Uterus (tissue), 4 donors: Measurements from ENCODE around the gene AKAP12. TPM values are rescaled to one million over a fixed set of nuclear protein-coding genes. Genes with fewer than 3 reads are reported as not detected.

Source experiments
- DNase-seq, 2 donors: peaks; one replicate each; pipeline ENCODE4 v3.0.0-alpha.2; 2019 to 2020
- H3K27ac ChIP-seq, 2 donors: fragments of 200-600 bp; sonication (generic); 1 replicate in 1 of 2; 2 replicates in 1 of 2; pipeline ENCODE4 v1.5.1; 2016 to 2018
- H3K27me3 ChIP-seq, 2 donors: fragments of 200-600 bp; sonication (generic); one replicate each; pipeline ENCODE4 v1.5.1; 2018 to 2019; ENCODE audit warnings: control low read depth in 1 of 2
- H3K36me3 ChIP-seq, 2 donors: fragments of 200-600 bp; sonication (generic); one replicate each; pipeline ENCODE4 v1.5.1; 2019; ENCODE audit warnings: control low read depth in 1 of 2
- H3K4me1 ChIP-seq, 2 donors: fragments of 200-600 bp; sonication (generic); one replicate each; pipeline ENCODE4 v1.5.1; 2018 to 2019; ENCODE audit warnings: control low read depth in 1 of 2
- H3K4me3 ChIP-seq, 2 donors: fragments of 200-600 bp; sonication (generic); 1 replicate in 1 of 2; 2 replicates in 1 of 2; pipeline ENCODE4 v1.5.1; 2018 to 2019; ENCODE audit warnings: mild to moderate bottlenecking in 1 of 2
- H3K9me3 ChIP-seq, 2 donors: fragments of 200-600 bp; sonication (generic); one replicate each; pipeline ENCODE4 v1.5.1; 2019; ENCODE audit warnings: control low read depth in 1 of 2
- POLR2A ChIP-seq, 2 donors: fragments of 450-650 bp; IDR thresholded peaks; one replicate each; pipeline ENCODE4 v1.6.1; 2016; ENCODE audit warnings: antibody characterized with exemption in 2 of 2, mild to moderate bottlenecking in 1 of 2, moderate library complexity in 1 of 2
- intact Hi-C: fragments of 100-400 bp; cut with DNase I; formaldehyde crosslinking; loops from one replicate; pipeline ENCODE4 v1.15.1; 2023; ENCODE audit warnings: low total_unique reads
- total RNA-seq, 4 donors: library from RNA; depleted of rRNA in 3 of 4; stranded (reverse); fragments of >200 nt in 3 of 4; gene quantifications; one replicate each; pipeline versions ENCODE4 v1.1.0 to v1.2.4, GENCODE V29; 2014 to 2023
- TF ChIP-seq, protein P1 (sequence below), 4 experiments: fragments of 200-600 bp in 2 of 4; fragments of 450-650 bp in 2 of 4; sonication (generic) in 2 of 4; IDR thresholded peaks; one replicate each; pipeline ENCODE4 v1.5.1; 2016 to 2019; ENCODE audit warnings: antibody characterized with exemption in 4 of 4, mild to moderate bottlenecking in 2 of 4, moderate library complexity in 1 of 4
- donor health status: DM: yes; HTN: yes; CAD: no.

Gene AKAP12
- total RNA-seq, 4 donors from 2014 or later, result 47.6 to 218 (median 70.2) TPM

DNA sequence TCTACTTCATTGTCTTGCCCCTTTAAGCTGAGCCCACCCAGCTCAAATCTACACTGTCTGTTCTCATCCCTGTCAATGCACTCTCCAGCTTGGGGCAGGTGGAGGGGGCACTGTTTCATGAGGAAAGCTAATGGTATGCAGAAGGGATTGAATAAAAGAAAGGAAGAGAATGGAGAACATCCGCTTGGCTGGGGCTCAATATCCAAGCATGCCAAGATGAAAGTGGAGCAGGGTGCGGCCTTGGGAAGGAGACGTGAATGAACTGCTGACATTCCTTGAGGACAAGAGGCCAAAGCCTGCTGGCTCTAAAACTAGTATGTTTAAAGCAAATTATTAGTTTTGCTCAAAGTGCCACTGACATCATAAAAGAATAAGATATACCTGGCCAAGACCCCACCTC lies 24.2 kb downstream of the AKAP12 start:
- Histone ChIP-seq H3K36me3 (no peaks in the 10 kb centered on the region), H3K9me3 (no peaks in the 10 kb centered on the region), H3K27ac (no peak overlapping the region), H3K4me1 (no peaks in the 10 kb centered on the region), H3K27me3 (no peaks in the 10 kb centered on the region), H3K4me3 (no peak overlapping the region)
- intact Hi-C loops, result no loop called here
- peak; percentile 34 to 58 for DNase-seq
- TF ChIP-seq, protein P1, sequence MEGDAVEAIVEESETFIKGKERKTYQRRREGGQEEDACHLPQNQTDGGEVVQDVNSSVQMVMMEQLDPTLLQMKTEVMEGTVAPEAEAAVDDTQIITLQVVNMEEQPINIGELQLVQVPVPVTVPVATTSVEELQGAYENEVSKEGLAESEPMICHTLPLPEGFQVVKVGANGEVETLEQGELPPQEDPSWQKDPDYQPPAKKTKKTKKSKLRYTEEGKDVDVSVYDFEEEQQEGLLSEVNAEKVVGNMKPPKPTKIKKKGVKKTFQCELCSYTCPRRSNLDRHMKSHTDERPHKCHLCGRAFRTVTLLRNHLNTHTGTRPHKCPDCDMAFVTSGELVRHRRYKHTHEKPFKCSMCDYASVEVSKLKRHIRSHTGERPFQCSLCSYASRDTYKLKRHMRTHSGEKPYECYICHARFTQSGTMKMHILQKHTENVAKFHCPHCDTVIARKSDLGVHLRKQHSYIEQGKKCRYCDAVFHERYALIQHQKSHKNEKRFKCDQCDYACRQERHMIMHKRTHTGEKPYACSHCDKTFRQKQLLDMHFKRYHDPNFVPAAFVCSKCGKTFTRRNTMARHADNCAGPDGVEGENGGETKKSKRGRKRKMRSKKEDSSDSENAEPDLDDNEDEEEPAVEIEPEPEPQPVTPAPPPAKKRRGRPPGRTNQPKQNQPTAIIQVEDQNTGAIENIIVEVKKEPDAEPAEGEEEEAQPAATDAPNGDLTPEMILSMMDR (IDR thresholded peaks at IDR 0.05), result no peak
- TF ChIP-seq POLR2A (IDR thresholded peaks at IDR 0.05), result no peak

DNA sequence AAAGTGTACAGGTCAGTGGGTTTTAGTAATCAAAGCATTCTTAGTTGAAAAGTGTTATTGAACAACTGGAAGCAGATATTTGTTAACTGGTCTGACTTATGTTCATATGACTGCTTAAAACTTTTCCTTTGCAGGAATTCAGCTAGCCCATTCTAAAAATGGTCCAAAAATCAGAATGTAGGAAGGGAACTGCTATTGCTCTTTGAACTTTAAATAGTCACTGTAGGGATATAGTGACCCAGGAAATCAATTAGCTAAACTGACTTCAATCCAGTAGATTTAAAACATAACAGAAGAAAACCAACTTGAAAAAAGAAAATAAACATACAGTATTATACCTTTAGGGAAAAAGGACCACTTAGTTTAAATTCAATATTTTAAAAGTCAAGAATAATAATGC lies 25.5 kb downstream of the AKAP12 start:
- no peaks in the 10 kb centered on the region for H3K4me1 ChIP-seq
- H3K4me3 ChIP-seq, result no peak overlapping the region
- intact Hi-C loops, result no loop called here
- peak overlapping the region in 1 of 2 donors; percentile 2 for H3K27ac ChIP-seq
- TF ChIP-seq, protein P1 (IDR thresholded peaks at IDR 0.05), result no peak
- TF ChIP-seq POLR2A (IDR thresholded peaks at IDR 0.05), result no peak
- DNase-seq, result no peak
- H3K27me3 ChIP-seq, result no peaks in the 10 kb centered on the region
- no peaks in the 10 kb centered on the region for H3K9me3 ChIP-seq
- H3K36me3 ChIP-seq, result no peaks in the 10 kb centered on the region

DNA sequence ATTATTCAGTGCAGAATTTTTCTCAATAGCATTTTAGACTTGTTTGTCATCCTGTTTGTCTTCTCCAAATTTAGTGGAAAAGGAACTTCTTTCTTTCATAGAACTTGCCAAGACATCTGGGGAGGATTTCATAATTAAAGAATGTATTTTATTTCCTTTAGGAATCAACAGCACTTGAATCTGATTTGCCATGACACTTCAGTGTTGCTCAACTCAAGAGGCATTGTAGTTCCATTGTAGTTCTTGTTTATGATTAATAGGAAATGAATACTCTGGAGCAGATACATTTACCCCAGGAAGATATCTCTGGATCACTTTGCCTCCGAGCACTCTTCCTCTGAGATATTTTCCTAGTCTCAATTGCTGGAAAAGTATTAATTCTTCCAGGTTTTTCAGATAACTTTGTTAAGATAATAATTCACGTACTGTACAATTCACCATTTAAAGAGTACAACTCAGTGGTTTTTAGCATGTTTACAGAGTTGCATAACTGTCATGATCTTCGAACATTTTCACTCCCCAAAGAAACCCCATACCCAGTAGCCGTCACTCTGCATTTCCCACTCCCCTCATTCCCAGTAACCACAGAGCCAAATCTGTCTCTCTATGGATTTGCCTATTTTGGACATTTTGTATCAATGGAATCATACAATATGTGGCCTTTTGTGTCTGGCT lies 29.7 kb downstream of the AKAP12 start:
- no peaks in the 10 kb centered on the region for H3K36me3 ChIP-seq
- H3K4me3 ChIP-seq, result no peak overlapping the region
- no peaks in the 10 kb centered on the region for H3K4me1 ChIP-seq
- no peaks in the 10 kb centered on the region for H3K9me3 ChIP-seq
- no peaks in the 10 kb centered on the region for H3K27me3 ChIP-seq
- DNase-seq, result no peak
- peak overlapping the region in 1 of 2 donors; percentile 35 for H3K27ac ChIP-seq
- intact Hi-C loops, result no loop called here
- TF ChIP-seq, protein P1 (IDR thresholded peaks at IDR 0.05), result no peak
- no peak for TF ChIP-seq POLR2A (IDR thresholded peaks at IDR 0.05)

DNA sequence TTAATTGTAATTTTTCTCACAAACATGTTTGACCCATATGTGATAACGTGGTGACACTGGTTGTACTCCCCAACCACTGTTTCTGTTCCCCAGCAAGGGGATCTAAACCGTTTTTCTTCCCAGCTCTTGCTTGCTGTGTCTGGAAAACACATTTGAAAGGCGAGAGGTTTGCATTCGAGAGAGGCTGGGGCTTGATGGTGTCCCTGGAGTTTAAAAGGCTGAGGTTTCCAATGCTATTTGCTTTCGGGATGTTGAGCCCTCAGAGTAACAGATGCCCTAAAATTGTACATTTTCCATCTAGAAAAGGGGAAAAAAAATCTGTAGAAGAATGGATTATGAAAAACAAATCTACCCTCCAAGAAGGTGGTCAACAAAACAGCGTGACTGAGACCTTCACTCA lies 35.4 kb downstream of the AKAP12 start:
- Histone ChIP-seq H3K27me3 (no peaks in the 10 kb centered on the region), H3K4me3 (no peak overlapping the region), H3K36me3 (no peaks in the 10 kb centered on the region), H3K27ac (no peak overlapping the region), H3K4me1 (peaks cover 0 to 7% of the 10 kb centered on the region in 2 donors), H3K9me3 (no peaks in the 10 kb centered on the region)
- no peak for DNase-seq
- intact Hi-C loops, result no loop called here
- no peak for TF ChIP-seq POLR2A (IDR thresholded peaks at IDR 0.05)
- TF ChIP-seq, protein P1 (IDR thresholded peaks at IDR 0.05), result no peak

DNA sequence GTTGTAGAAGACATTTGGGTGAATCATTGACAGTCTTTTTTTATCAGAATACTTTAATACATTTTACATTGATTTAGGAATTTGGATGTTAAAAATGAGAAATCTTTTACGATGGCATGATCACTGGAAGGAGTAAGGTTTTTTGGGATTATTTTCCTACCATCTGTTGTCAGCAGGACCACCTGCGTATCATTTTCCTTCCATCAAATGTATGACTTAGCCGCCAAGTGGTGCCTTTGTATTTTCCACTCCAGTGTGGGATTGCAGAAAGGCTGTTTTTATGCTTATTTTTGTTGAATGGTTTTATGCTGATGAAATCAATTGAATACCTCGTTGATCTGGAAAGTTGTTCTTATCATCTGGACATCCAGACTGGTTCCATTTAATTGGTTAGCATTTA lies 35.8 kb downstream of the AKAP12 start:
- Histone ChIP-seq H3K27me3 (no peaks in the 10 kb centered on the region), H3K9me3 (no peaks in the 10 kb centered on the region), H3K36me3 (no peaks in the 10 kb centered on the region), H3K27ac (no peak overlapping the region), H3K4me3 (no peak overlapping the region), H3K4me1 (peaks cover 0 to 7% of the 10 kb centered on the region in 2 donors)
- TF ChIP-seq, protein P1 (IDR thresholded peaks at IDR 0.05), result no peak
- TF ChIP-seq POLR2A (IDR thresholded peaks at IDR 0.05), result no peak
- intact Hi-C loops, result no loop called here
- DNase-seq, result no peak
